GM23338 (cell line): Measurements from ENCODE around the gene B3GALT5. TPM values are rescaled to one million over a fixed set of nuclear protein-coding genes. Genes with fewer than 3 reads are reported as not detected.

Experiments used
- ATAC-seq: fragments of 200-7000 bp; cut with Tn5 transposase; 3 replicates; pipeline ENCODE4 v1.9.1; 2020
- DNase-seq: peaks from one replicate; pipeline ENCODE4 v3.0.0-alpha.2; 2015; ENCODE audit warnings: low spot score
- H2AFZ ChIP-seq: fragments of 200-600 bp; sonication (generic); 2 replicates; pipeline ENCODE4 v1.8.0; 2016; ENCODE audit warnings: antibody characterized with exemption, mild to moderate bottlenecking, moderate library complexity
- H3F3A ChIP-seq: fragments of 200-600 bp; sonication (generic); replicated peaks from 2 replicates; pipeline ENCODE4 v1.8.0; 2017; ENCODE audit warnings: antibody characterized with exemption, mixed run types, low read depth
- H3K27ac ChIP-seq: fragments of 200-600 bp; sonication (generic); 2 replicates; pipeline ENCODE4 v1.6.1; 2016; ENCODE audit warnings: low read depth
- H3K27me3 ChIP-seq: fragments of 200-600 bp; sonication (generic); 2 replicates; pipeline ENCODE4 v1.8.0; 2016; ENCODE audit warnings: mild to moderate bottlenecking, mixed run types, moderate library complexity; ENCODE audit not compliant: insufficient read depth
- H3K36me3 ChIP-seq: fragments of 200-600 bp; sonication (generic); 2 replicates; pipeline ENCODE4 v1.8.0; 2016; ENCODE audit warnings: mild to moderate bottlenecking; ENCODE audit not compliant: insufficient read depth
- H3K4me1 ChIP-seq: fragments of 200-600 bp; sonication (generic); 2 replicates; pipeline ENCODE4 v1.8.0; 2016; ENCODE audit warnings: mild to moderate bottlenecking, moderate library complexity; ENCODE audit not compliant: insufficient read depth
- H3K4me2 ChIP-seq: fragments of 200-600 bp; sonication (generic); 2 replicates; pipeline ENCODE4 v1.7.1; 2017; ENCODE audit warnings: mixed run types
- H3K4me3 ChIP-seq: fragments of 200-600 bp; sonication (generic); 2 replicates; pipeline ENCODE4 v1.6.1; 2016; ENCODE audit warnings: mixed run types
- H3K79me2 ChIP-seq: fragments of 200-600 bp; sonication (generic); replicated peaks from 2 replicates; pipeline ENCODE4 v1.8.0; 2017; ENCODE audit warnings: mild to moderate bottlenecking; ENCODE audit not compliant: insufficient read depth
- H3K9me2 ChIP-seq: fragments of 200-600 bp; sonication (generic); 2 replicates; pipeline ENCODE4 v1.8.0; 2017; ENCODE audit not compliant: insufficient read depth
- H4K20me1 ChIP-seq: fragments of 200-600 bp; sonication (generic); replicated peaks from 2 replicates; pipeline ENCODE4 v1.8.0; 2017; ENCODE audit warnings: mild to moderate bottlenecking; ENCODE audit not compliant: insufficient read depth
- H3K27ac Mint-ChIP-seq: 2 replicates; pipeline ENCODE4 v1.8.0; 2020; ENCODE audit warnings: inconsistent platforms, mild to moderate bottlenecking, moderate library complexity, mixed read lengths
- H3K27me3 Mint-ChIP-seq: 3 replicates; pipeline ENCODE4 v1.8.0; 2022; ENCODE audit warnings: low read depth, mild to moderate bottlenecking, moderate library complexity, mixed read lengths, inconsistent platforms; ENCODE audit not compliant: insufficient read depth, poor library complexity
- H3K36me3 Mint-ChIP-seq: 3 replicates; pipeline ENCODE4 v1.8.0; 2021; ENCODE audit warnings: low read depth, mild to moderate bottlenecking, inconsistent platforms, moderate library complexity, mixed read lengths
- H3K4me1 Mint-ChIP-seq: 3 replicates; pipeline ENCODE4 v1.8.0; 2020; ENCODE audit warnings: mild to moderate bottlenecking, inconsistent platforms, mixed read lengths
- H3K4me3 Mint-ChIP-seq: 3 replicates; pipeline ENCODE4 v1.8.0; 2021; ENCODE audit warnings: moderate library complexity, mild to moderate bottlenecking, inconsistent platforms, mixed read lengths
- H3K9me3 Mint-ChIP-seq: 3 replicates; pipeline ENCODE4 v1.8.0; 2020; ENCODE audit warnings: moderate library complexity, mild to moderate bottlenecking, inconsistent platforms, mixed read lengths
- CREB1 ChIP-seq: fragments of 250-450 bp; sonication (Bioruptor Pico); IDR thresholded peaks from 2 replicates; pipeline ENCODE4 v1.5.0; 2020; ENCODE audit warnings: low read depth, mild to moderate bottlenecking, moderate library complexity
- CTCF ChIP-seq, 2 experiments: fragments of 200-600 bp in 1 of 2; sonication (generic) in 1 of 2; conservative IDR thresholded peaks; 2 replicates each; pipeline versions ENCODE4 v1.5.1 to v1.6.1; 2016 to 2017; ENCODE audit warnings: antibody characterized with exemption in 2 of 2, low read depth in 2 of 2, mild to moderate bottlenecking in 2 of 2, moderate library complexity in 1 of 2
- ETS1 ChIP-seq: IDR thresholded peaks from 2 replicates; pipeline ENCODE4 v1.6.1; 2016; ENCODE audit warnings: antibody characterized with exemption
- EZH2 ChIP-seq: fragments of 200-600 bp; sonication (generic); IDR thresholded peaks from one replicate; pipeline ENCODE4 v1.8.0; 2017; ENCODE audit warnings: antibody characterized with exemption, mild to moderate bottlenecking, low read depth; ENCODE audit not compliant: unreplicated experiment
- EZH2phosphoT487 ChIP-seq: fragments of 200-600 bp; sonication (generic); IDR thresholded peaks from one replicate; pipeline ENCODE4 v1.8.1; 2018; ENCODE audit warnings: antibody characterized with exemption; ENCODE audit not compliant: unreplicated experiment
- JUNB ChIP-seq: IDR thresholded peaks from one replicate; pipeline ENCODE4 v1.6.1; 2016; ENCODE audit warnings: antibody characterized with exemption; ENCODE audit not compliant: unreplicated experiment
- NANOG ChIP-seq: IDR thresholded peaks from 2 replicates; pipeline ENCODE4 v1.6.1; 2016; ENCODE audit warnings: antibody characterized with exemption, borderline replicate concordance
- POLR2AphosphoS5 ChIP-seq: IDR thresholded peaks from 2 replicates; pipeline ENCODE4 v1.6.1; 2016; ENCODE audit warnings: antibody characterized with exemption, low read depth
- REST ChIP-seq: IDR thresholded peaks from one replicate; pipeline ENCODE4 v1.6.1; 2018; ENCODE audit warnings: antibody characterized with exemption; ENCODE audit not compliant: unreplicated experiment
- STAT1 ChIP-seq: IDR thresholded peaks from one replicate; pipeline ENCODE4 v1.6.1; 2016; ENCODE audit warnings: antibody characterized with exemption; ENCODE audit not compliant: unreplicated experiment
- ZNF114 ChIP-seq: fragments of 250-450 bp; sonication (Bioruptor Pico); IDR thresholded peaks from 2 replicates; pipeline ENCODE4 v1.5.0; 2020; ENCODE audit warnings: mild to moderate bottlenecking, moderate library complexity
- ZNF331 ChIP-seq: fragments of 250-450 bp; sonication (Bioruptor Pico); IDR thresholded peaks from 2 replicates; pipeline ENCODE4 v1.5.0; 2020; ENCODE audit warnings: low read depth, mild to moderate bottlenecking, moderate library complexity
- ZNF462 ChIP-seq: fragments of 250-450 bp; sonication (Bioruptor Pico); IDR thresholded peaks from 2 replicates; pipeline ENCODE4 v1.5.0; 2020; ENCODE audit warnings: mild to moderate bottlenecking, moderate library complexity
- polyA plus RNA-seq: library from polyadenylated mRNA; unstranded; fragments of >200 nt; fragmentation: Nextera tagmentation; extraction: Ambion mirVana; gene quantifications from 2 replicates; pipeline ENCODE4 v1.2.1, GENCODE V29; 2016
- total RNA-seq: library from RNA; depleted of rRNA; stranded (reverse); fragments of >200 nt; shearing (Covaris generic); gene quantifications from 2 replicates; pipeline ENCODE4 v1.2.3, GENCODE V29; 2014

The B3GALT5 gene
- total and polyA plus RNA-seq, 2 experiments from 2014 or later: 6.2 to 37.5 TPM

GRCh38 chr21:39710866-39711265, 98.1 kb downstream of the B3GALT5 start:
- H3K36me3 Mint-ChIP-seq: peaks cover 49% of the 10 kb centered on the region
- H3K4me3 Mint-ChIP-seq: no peak overlapping the region
- Histone ChIP-seq H3K4me1 (peaks cover 29% of the 10 kb centered on the region), H3K4me2 (no peak overlapping the region), H3F3A (peaks cover 12% of the 10 kb centered on the region), H3K36me3 (no peaks in the 10 kb centered on the region; the same call in 1 of the 2 replicates), H3K9me2 (peaks cover 33% of the 10 kb centered on the region), H3K4me3 (no peak overlapping the region), H4K20me1 (no peaks in the 10 kb centered on the region), H3K27me3 (no peaks in the 10 kb centered on the region), H2AFZ (no peak overlapping the region), H3K79me2 (no peaks in the 10 kb centered on the region), H3K27ac (no peak overlapping the region)
- no peak for ATAC-seq
- peaks cover 28% of the 10 kb centered on the region for H3K4me1 Mint-ChIP-seq
- peaks cover 8% of the 10 kb centered on the region for H3K9me3 Mint-ChIP-seq
- DNase-seq: no peak
- H3K27ac Mint-ChIP-seq: no peak overlapping the region
- peaks cover 6% of the 10 kb centered on the region for H3K27me3 Mint-ChIP-seq
- TF ChIP-seq ETS1: no peak
- no peak for TF ChIP-seq NANOG
- TF ChIP-seq CREB1 (CRISPR knock-in tag): no peak
- no peak for TF ChIP-seq CTCF (conservative IDR thresholded peaks at IDR 0.05; ENCODE audit: low read depth in 2 of 2)
- TF ChIP-seq ZNF114 (CRISPR knock-in tag): no peak
- no peak for TF ChIP-seq EZH2phosphoT487
- TF ChIP-seq REST: no peak
- no peak for TF ChIP-seq JUNB
- TF ChIP-seq EZH2: no peak
- TF ChIP-seq ZNF331 (CRISPR knock-in tag): no peak
- no peak for TF ChIP-seq POLR2AphosphoS5
- TF ChIP-seq ZNF462 (CRISPR knock-in tag): no peak
- no peak for TF ChIP-seq STAT1
